Astrocyte (in vitro differentiated cells and primary cell): ENCODE results near the gene ACOT7.

Source experiments
- EZH2 ChIP-seq: IDR thresholded peaks from 2 replicates; pipeline ENCODE4 v1.6.1; 2012; ENCODE audit warnings: mild to moderate bottlenecking, low read length, inconsistent platforms; ENCODE audit not compliant: insufficient read depth
- TF ChIP-seq, protein P1 (sequence below): IDR thresholded peaks from 2 replicates; pipeline ENCODE4 v1.5.1; 2011; ENCODE audit warnings: low read depth, mild to moderate bottlenecking, inconsistent platforms, low read length, moderate library complexity; ENCODE audit not compliant: insufficient read depth

DNA sequence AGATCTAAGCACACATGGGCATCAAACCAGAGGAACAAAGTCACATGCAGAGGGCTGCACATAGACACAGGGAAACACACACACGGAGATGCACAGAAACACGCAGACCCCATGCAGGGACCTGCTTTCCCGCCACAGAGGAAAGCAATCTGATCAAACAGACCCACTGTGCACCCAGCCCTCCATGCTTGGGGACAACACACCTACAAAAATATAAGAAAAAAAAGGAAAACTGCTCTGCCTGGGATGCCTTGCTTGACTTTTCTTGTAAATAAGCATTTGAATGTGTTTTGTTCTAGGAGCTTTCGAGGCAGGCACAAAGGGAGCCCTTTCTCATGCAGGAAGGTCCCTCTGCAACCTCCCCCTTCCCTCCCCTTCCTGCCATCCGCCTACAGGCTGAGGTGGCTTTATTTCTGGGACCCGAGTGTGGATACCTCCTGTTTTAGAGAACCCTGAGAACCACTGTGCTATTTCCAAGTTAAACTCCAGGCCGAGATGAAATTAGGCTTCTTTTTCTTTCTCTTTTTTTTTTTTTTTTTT is 154.3 kb downstream of the ACOT7 start:
- TF ChIP-seq, protein P1, sequence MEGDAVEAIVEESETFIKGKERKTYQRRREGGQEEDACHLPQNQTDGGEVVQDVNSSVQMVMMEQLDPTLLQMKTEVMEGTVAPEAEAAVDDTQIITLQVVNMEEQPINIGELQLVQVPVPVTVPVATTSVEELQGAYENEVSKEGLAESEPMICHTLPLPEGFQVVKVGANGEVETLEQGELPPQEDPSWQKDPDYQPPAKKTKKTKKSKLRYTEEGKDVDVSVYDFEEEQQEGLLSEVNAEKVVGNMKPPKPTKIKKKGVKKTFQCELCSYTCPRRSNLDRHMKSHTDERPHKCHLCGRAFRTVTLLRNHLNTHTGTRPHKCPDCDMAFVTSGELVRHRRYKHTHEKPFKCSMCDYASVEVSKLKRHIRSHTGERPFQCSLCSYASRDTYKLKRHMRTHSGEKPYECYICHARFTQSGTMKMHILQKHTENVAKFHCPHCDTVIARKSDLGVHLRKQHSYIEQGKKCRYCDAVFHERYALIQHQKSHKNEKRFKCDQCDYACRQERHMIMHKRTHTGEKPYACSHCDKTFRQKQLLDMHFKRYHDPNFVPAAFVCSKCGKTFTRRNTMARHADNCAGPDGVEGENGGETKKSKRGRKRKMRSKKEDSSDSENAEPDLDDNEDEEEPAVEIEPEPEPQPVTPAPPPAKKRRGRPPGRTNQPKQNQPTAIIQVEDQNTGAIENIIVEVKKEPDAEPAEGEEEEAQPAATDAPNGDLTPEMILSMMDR = no peak
- no peak for TF ChIP-seq EZH2
